H1 (cell line): ENCODE results near the gene CEP104. TPM values are rescaled to one million over a fixed set of nuclear protein-coding genes. Genes with fewer than 3 reads are reported as not detected.

Source experiments
- ASH2L ChIP-seq: fragments of 200-600, 300-600 bp; sonication (generic); IDR thresholded peaks from one replicate; pipeline ENCODE4 v1.7.1; 2017; ENCODE audit warnings: low read length
- ATF3 ChIP-seq: IDR thresholded peaks from 2 replicates; pipeline ENCODE4 v1.6.1; 2011; ENCODE audit warnings: low read depth, mild to moderate bottlenecking, low read length; ENCODE audit not compliant: insufficient read depth
- CHD1 ChIP-seq: IDR thresholded peaks from 2 replicates; pipeline ENCODE4 v1.6.1; 2012; ENCODE audit warnings: low read depth, low read length, improper control_type of control experiment
- CREB1 ChIP-seq: IDR thresholded peaks from 2 replicates; pipeline ENCODE4 v1.6.1; 2012; ENCODE audit warnings: inconsistent platforms
- EGR1 ChIP-seq: IDR thresholded peaks from 2 replicates; pipeline ENCODE4 v1.6.1; 2011; ENCODE audit warnings: low read depth, low read length, borderline replicate concordance
- EZH2 ChIP-seq: fragments of 200-600 bp; sonication (generic); IDR thresholded peaks from 2 replicates; pipeline ENCODE4 v1.7.1; 2012; ENCODE audit warnings: low read depth, mild to moderate bottlenecking, moderate library complexity, low read length, inconsistent platforms; ENCODE audit not compliant: severe bottlenecking
- KDM4A ChIP-seq: IDR thresholded peaks from one replicate; pipeline ENCODE4 v1.7.1; 2012; ENCODE audit warnings: low read depth, mild to moderate bottlenecking, moderate library complexity, low read length, inconsistent platforms; ENCODE audit not compliant: severe bottlenecking
- KDM5A ChIP-seq: fragments of 200-600 bp; IDR thresholded peaks from 2 replicates; pipeline ENCODE4 v1.7.1; 2012; ENCODE audit warnings: mild to moderate bottlenecking, low read length, inconsistent platforms, mixed read lengths
- MAFK ChIP-seq: IDR thresholded peaks from 2 replicates; pipeline ENCODE4 v1.6.1; 2012; ENCODE audit warnings: low read depth, mild to moderate bottlenecking, improper control_type of control experiment, low read length
- NANOG ChIP-seq: IDR thresholded peaks from 2 replicates; pipeline ENCODE4 v1.6.1; 2011; ENCODE audit warnings: low read length, low read depth, mild to moderate bottlenecking, inconsistent platforms; ENCODE audit not compliant: insufficient read depth, poor library complexity, severe bottlenecking
- POLR2A ChIP-seq, 2 experiments: IDR thresholded peaks; 1 replicate in 1 of 2; 2 replicates in 1 of 2; pipeline ENCODE4 v1.6.1; 2011; ENCODE audit warnings: low read depth in 2 of 2, low read length in 2 of 2, mild to moderate bottlenecking in 2 of 2; ENCODE audit errors: control extremely low read depth in 1 of 2
- POU5F1 ChIP-seq: IDR thresholded peaks from 2 replicates; pipeline ENCODE4 v1.6.1; 2011; ENCODE audit warnings: low read depth, mild to moderate bottlenecking, low read length, moderate library complexity
- RNF2 ChIP-seq: fragments of 200-900, 300-1000 bp; sonication (generic); IDR thresholded peaks from 2 replicates; pipeline ENCODE4 v1.7.1; 2016; ENCODE audit warnings: borderline replicate concordance, low read depth, mild to moderate bottlenecking, antibody characterized with exemption, low read length; ENCODE audit not compliant: poor library complexity, severe bottlenecking; ENCODE audit errors: missing control alignments
- SIN3A ChIP-seq, 2 experiments: IDR thresholded peaks in 1 of 2; conservative IDR thresholded peaks in 1 of 2; 2 replicates each; pipeline ENCODE4 v1.6.1; 2011 to 2012; ENCODE audit warnings: low read length in 2 of 2, improper control_type of control experiment in 1 of 2, low read depth in 1 of 2, mild to moderate bottlenecking in 1 of 2
- SIRT6 ChIP-seq: IDR thresholded peaks from one replicate; pipeline ENCODE4 v1.7.1; 2012; ENCODE audit warnings: low read length, inconsistent platforms
- SRF ChIP-seq: IDR thresholded peaks from 2 replicates; pipeline ENCODE4 v1.6.1; 2011; ENCODE audit warnings: mild to moderate bottlenecking, low read depth, low read length, moderate library complexity
- SUZ12 ChIP-seq: fragments of 200-600 bp; sonication (generic); IDR thresholded peaks from 2 replicates; pipeline ENCODE4 v1.6.1; 2012; ENCODE audit warnings: mild to moderate bottlenecking, inconsistent platforms, low read length, moderate library complexity, mixed read lengths
- TEAD4 ChIP-seq: IDR thresholded peaks from 2 replicates; pipeline ENCODE4 v1.6.1; 2012; ENCODE audit warnings: low read depth, low read length, inconsistent platforms, mixed read lengths
- polyA plus RNA-seq, 7 experiments: library from polyadenylated mRNA; depleted of rRNA in 3 of 7; stranded (reverse) in 5 of 7; unstranded in 2 of 7; fragments of >200 nt in 5 of 7; fragments of 200-250 nt in 2 of 7; gene quantifications; 1 replicate in 5 of 7; 2 replicates in 1 of 7; 4 replicates in 1 of 7; pipeline versions ENCODE4 v1.2.1 to v1.2.3, GENCODE V29; 2011 to 2013; ENCODE audit warnings: missing spikeins in 2 of 7, mixed read lengths in 2 of 7
- total RNA-seq: library from RNA; stranded (reverse); fragmentation: NEBNext Ultra II Directional; extraction: Animal tissue kit (Norgen Biotek cat#: 25700); gene quantifications from 2 replicates; pipeline ENCODE4 v1.2.1, GENCODE V29; 2021

CEP104 gene
- total and polyA plus RNA-seq, 2 of the 8 experiments (the other 6 are each of a cell fraction or from before 2014, with no cell fraction given), result 8.0 to 43.9 TPM

- TF ChIP-seq EZH2 (no peak), NANOG (no peak), KDM4A (peak; percentile 66), CREB1 (no peak), KDM5A (0 out of 2 replicates have a peak, but pooled peaks have one; percentile 15), TEAD4 (no peak), SIRT6 (no peak), MAFK (no peak), EGR1 (peak; percentile 95), CHD1 (no peak), RNF2 (no peak), POLR2A (IDR thresholded peaks at IDR 0.05; ENCODE audit: control extremely low read depth in 1 of 2, low read depth in 2 of 2, low read length in 2 of 2) (peak; percentile 50 to 72), ATF3 (no peak), ASH2L (peak; percentile 81), SRF (no peak), SUZ12 (no peak), POU5F1 (no peak), SIN3A (conservative IDR thresholded peaks at IDR 0.05 in 1 of 2, IDR thresholded peaks at IDR 0.05 in 1 of 2; ENCODE audit: low read depth in 1 of 2, low read length in 2 of 2) (peak in 1 of 2 experiments; percentile 78; a peak in 2 of 4 replicates)
Observed at GRCh38 chr1:3796215-3797061, 60.6 kb downstream of the CEP104 start, which contains the start of gene LRRC47 (continued).
